ENCODE results near the gene OASL.

Gene OASL

DNA sequence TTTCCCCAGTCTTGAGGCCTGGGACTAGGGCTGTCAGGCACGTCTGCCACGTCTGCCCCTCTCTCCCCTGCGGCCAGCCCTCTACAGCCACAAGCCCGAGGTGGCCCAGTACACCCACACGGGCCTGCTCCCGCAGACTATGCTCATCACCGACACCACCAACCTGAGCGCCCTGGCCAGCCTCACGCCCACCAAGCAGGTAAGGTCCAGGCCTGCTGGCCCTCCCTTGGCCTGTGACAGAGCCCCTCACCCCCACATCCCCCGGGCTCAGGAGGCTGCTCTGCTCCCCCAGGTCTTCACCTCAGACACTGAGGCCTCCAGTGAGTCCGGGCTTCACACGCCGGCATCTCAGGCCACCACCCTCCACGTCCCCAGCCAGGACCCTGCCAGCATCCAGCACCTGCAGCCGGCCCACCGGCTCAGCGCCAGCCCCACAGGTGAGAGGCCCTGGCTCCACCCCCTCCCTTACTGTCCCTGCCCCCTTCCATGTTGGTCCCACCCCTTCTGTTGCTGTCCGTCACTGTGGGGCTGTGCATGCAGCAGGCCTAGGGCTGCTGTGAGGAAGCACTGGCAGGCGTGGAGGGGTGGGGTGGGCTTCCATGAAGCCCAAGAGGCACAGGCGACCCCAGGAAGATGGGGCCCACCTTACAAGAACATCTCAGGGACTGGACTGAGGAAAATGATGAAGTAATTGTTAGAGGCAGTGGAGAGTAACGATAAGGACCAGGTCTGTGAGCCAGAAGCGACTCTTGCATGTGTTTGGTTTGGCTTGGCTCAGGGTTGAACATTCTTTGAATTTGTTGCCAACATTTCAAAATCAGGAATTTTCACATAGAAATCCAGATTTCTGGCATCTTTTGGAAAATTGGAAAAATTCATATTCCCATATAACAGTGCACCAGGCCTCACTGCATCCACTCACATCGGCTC, 39.6 kb downstream of the OASL start:
- H3K4me1 ChIP-seq (ENCODE audit: control insufficient read depth in 2 of 2, insufficient read depth in 1 of 2, low read depth in 1 of 2, low read length in 2 of 2), result no peaks in the 10 kb centered on the region
- no CpG with 5 or more reads among the region's 23 CpGs for WGBS, 2 donors (ENCODE audit: extremely low coverage in 2 of 2, insufficient read length in 2 of 2, insufficient replicate concordance in 1 of 2)
- no peak for DNase-seq (ENCODE audit: low spot score)

DNA sequence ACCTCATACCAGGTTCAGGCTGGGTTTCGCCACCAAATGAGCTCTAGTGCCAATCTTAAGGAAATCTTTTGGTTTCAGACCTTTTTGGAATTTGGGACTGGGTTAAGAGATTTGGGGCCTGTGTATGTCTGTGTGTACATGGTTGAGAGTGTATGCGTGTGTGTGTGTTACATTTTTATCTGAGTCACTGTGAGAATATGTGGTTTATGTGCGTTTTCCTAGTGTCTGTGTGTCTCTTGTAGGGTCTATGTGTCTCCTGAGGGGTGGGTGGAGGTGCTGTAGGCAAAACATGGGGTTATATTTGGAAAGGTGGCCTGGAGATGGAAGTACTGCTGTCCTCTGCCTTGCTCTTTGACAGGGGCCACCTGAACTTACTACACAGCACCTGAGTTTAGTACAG, 40.6 kb downstream of the OASL start:
- WGBS, 2 donors (ENCODE audit: extremely low coverage in 2 of 2, insufficient read length in 2 of 2, insufficient replicate concordance in 1 of 2), result no CpG with 5 or more reads among the region's 3 CpGs

More for the DNA sequence above, 39.6 kb downstream of the OASL start:
- Histone ChIP-seq H4K8ac (ENCODE audit: low read depth, low read length) (no peak overlapping the region), H2BK120ac (ENCODE audit: low read depth, low read length) (no peak overlapping the region), H3K14ac (ENCODE audit: low read length) (no peak overlapping the region), H3K18ac (ENCODE audit: low read length) (peak overlapping the region; percentile 39), H3K27ac (replicated peaks; ENCODE audit: low read length) (no peak overlapping the region), H3K36me3 (replicated peaks in 1 of 2; ENCODE audit: control insufficient read depth in 2 of 2, insufficient read depth in 2 of 2, low read length in 2 of 2) (peaks cover 11 to 26% of the 10 kb centered on the region in 2 donors), H2BK12ac (ENCODE audit: low read length) (no peak overlapping the region), H3K9ac (ENCODE audit: low read depth, low read length, poor library complexity) (peak overlapping the region; percentile 30), H3K4me3 (ENCODE audit: low read length in 2 of 2) (no peak overlapping the region), H3K23ac (ENCODE audit: low read depth, low read length, poor library complexity) (peak overlapping the region; percentile 70), H3K4me2 (ENCODE audit: insufficient read depth, low read length, poor library complexity, severe bottlenecking) (no peak overlapping the region), H3K79me1 (ENCODE audit: low read depth, low read length) (no peaks in the 10 kb centered on the region), H2AK5ac (ENCODE audit: low read depth, low read length) (peak overlapping the region; percentile 12), H3K4ac (ENCODE audit: low read length) (no peak overlapping the region), H2BK15ac (ENCODE audit: low read length) (no peak overlapping the region), H2BK5ac (ENCODE audit: low read length) (no peak overlapping the region), H4K91ac (ENCODE audit: low read depth, low read length, poor library complexity) (no peak overlapping the region), H3K27me3 (ENCODE audit: control insufficient read depth in 3 of 3, insufficient read depth in 3 of 3, low read depth in 1 of 3, low read length in 3 of 3) (no peaks in the 10 kb centered on the region), H2AFZ (ENCODE audit: low read length) (no peak overlapping the region), H3K9me3 (replicated peaks in 1 of 2; ENCODE audit: control insufficient read depth in 2 of 2, insufficient read depth in 1 of 2, low read depth in 1 of 2, low read length in 2 of 2) (peaks cover 0 to 2% of the 10 kb centered on the region in 2 donors)

GRCh38 chr12:120997448-120997847, 41.6 kb downstream of the OASL start:
- peaks cover 0 to 6% of the 10 kb centered on the region in 2 donors for H3K36me3 ChIP-seq (replicated peaks in 1 of 2; ENCODE audit: control insufficient read depth in 2 of 2, insufficient read depth in 2 of 2, low read length in 2 of 2)
- H3K4ac ChIP-seq (ENCODE audit: low read length), result no peak overlapping the region
- H2AK5ac ChIP-seq (ENCODE audit: low read depth, low read length), result peak overlapping the region; percentile 67
- H3K14ac ChIP-seq (ENCODE audit: low read length), result no peak overlapping the region
- H3K4me1 ChIP-seq (ENCODE audit: control insufficient read depth in 2 of 2, insufficient read depth in 1 of 2, low read depth in 1 of 2, low read length in 2 of 2), result no peaks in the 10 kb centered on the region
- no CpG with 5 or more reads among the region's 9 CpGs for WGBS, 2 donors (ENCODE audit: extremely low coverage in 2 of 2, insufficient read length in 2 of 2, insufficient replicate concordance in 1 of 2)
- H2AFZ ChIP-seq (ENCODE audit: low read length), result no peak overlapping the region
- H2BK12ac ChIP-seq (ENCODE audit: low read length), result no peak overlapping the region
- H3K23ac ChIP-seq (ENCODE audit: low read depth, low read length, poor library complexity), result no peak overlapping the region
- H3K4me2 ChIP-seq (ENCODE audit: insufficient read depth, low read length, poor library complexity, severe bottlenecking), result no peak overlapping the region
- no peak for DNase-seq (ENCODE audit: low spot score)
- H3K27me3 ChIP-seq (ENCODE audit: control insufficient read depth in 3 of 3, insufficient read depth in 3 of 3, low read depth in 1 of 3, low read length in 3 of 3), result peaks cover 0 to 3% (median 0%) of the 10 kb centered on the region in 3 experiments
- no peak overlapping the region for H2BK15ac ChIP-seq (ENCODE audit: low read length)
- peak overlapping the region; percentile 85 for H4K91ac ChIP-seq (ENCODE audit: low read depth, low read length, poor library complexity)
- peak overlapping the region; percentile 35 for H3K18ac ChIP-seq (ENCODE audit: low read length)
- H3K27ac ChIP-seq (replicated peaks; ENCODE audit: low read length), result no peak overlapping the region
- H2BK120ac ChIP-seq (ENCODE audit: low read depth, low read length), result peak overlapping the region; percentile 22
- no peak overlapping the region for H3K9ac ChIP-seq (ENCODE audit: low read depth, low read length, poor library complexity)
- no peak overlapping the region for H3K4me3 ChIP-seq (ENCODE audit: low read length in 2 of 2)
- H3K79me1 ChIP-seq (ENCODE audit: low read depth, low read length), result no peaks in the 10 kb centered on the region
- peaks cover 0 to 2% of the 10 kb centered on the region in 2 donors for H3K9me3 ChIP-seq (replicated peaks in 1 of 2; ENCODE audit: control insufficient read depth in 2 of 2, insufficient read depth in 1 of 2, low read depth in 1 of 2, low read length in 2 of 2)
- no peak overlapping the region for H2BK5ac ChIP-seq (ENCODE audit: low read length)
- H4K8ac ChIP-seq (ENCODE audit: low read depth, low read length), result no peak overlapping the region

More for the DNA sequence above, 40.6 kb downstream of the OASL start:
- Histone ChIP-seq H2AK5ac (ENCODE audit: low read depth, low read length) (no peak overlapping the region), H3K4ac (ENCODE audit: low read length) (no peak overlapping the region), H3K23ac (ENCODE audit: low read depth, low read length, poor library complexity) (no peak overlapping the region), H3K4me3 (ENCODE audit: low read length in 2 of 2) (no peak overlapping the region), H2BK12ac (ENCODE audit: low read length) (no peak overlapping the region), H3K18ac (ENCODE audit: low read length) (no peak overlapping the region), H2BK120ac (ENCODE audit: low read depth, low read length) (no peak overlapping the region), H2AFZ (ENCODE audit: low read length) (no peak overlapping the region), H3K27me3 (ENCODE audit: control insufficient read depth in 3 of 3, insufficient read depth in 3 of 3, low read depth in 1 of 3, low read length in 3 of 3) (peaks cover 0 to 1% (median 0%) of the 10 kb centered on the region in 3 experiments), H3K27ac (replicated peaks; ENCODE audit: low read length) (no peak overlapping the region), H2BK5ac (ENCODE audit: low read length) (no peak overlapping the region), H3K9me3 (replicated peaks in 1 of 2; ENCODE audit: control insufficient read depth in 2 of 2, insufficient read depth in 1 of 2, low read depth in 1 of 2, low read length in 2 of 2) (peaks cover 0 to 2% of the 10 kb centered on the region in 2 donors), H3K4me2 (ENCODE audit: insufficient read depth, low read length, poor library complexity, severe bottlenecking) (no peak overlapping the region), H3K4me1 (ENCODE audit: control insufficient read depth in 2 of 2, insufficient read depth in 1 of 2, low read depth in 1 of 2, low read length in 2 of 2) (no peaks in the 10 kb centered on the region), H3K14ac (ENCODE audit: low read length) (no peak overlapping the region), H4K8ac (ENCODE audit: low read depth, low read length) (no peak overlapping the region), H3K9ac (ENCODE audit: low read depth, low read length, poor library complexity) (no peak overlapping the region), H3K79me1 (ENCODE audit: low read depth, low read length) (no peaks in the 10 kb centered on the region), H2BK15ac (ENCODE audit: low read length) (no peak overlapping the region), H3K36me3 (replicated peaks in 1 of 2; ENCODE audit: control insufficient read depth in 2 of 2, insufficient read depth in 2 of 2, low read length in 2 of 2) (peaks cover 2 to 16% of the 10 kb centered on the region in 2 donors), H4K91ac (ENCODE audit: low read depth, low read length, poor library complexity) (no peak overlapping the region)
- no peak for DNase-seq (ENCODE audit: low spot score)

DNA sequence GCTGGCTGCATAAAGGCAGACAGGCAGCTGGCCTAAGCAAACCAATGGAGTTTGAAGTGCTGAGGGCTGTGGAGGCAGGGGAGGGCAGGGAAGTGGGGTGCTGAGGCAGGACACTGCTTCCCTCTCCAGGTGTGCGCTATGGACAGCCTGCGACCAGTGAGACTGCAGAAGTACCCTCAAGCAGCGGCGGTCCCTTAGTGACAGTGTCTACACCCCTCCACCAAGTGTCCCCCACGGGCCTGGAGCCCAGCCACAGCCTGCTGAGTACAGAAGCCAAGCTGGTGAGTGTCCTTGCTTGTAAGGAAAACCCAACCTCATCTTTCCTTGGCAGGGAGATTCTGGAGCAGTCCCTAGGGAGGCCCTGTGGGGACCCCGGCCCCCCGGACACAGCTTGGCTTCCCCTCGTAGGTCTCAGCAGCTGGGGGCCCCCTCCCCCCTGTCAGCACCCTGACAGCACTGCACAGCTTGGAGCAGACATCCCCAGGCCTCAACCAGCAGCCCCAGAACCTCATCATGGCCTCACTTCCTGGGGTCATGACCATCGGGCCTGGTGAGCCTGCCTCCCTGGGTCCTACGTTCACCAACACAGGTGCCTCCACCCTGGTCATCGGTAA, 42.8 kb downstream of the OASL start:
- Histone ChIP-seq H3K9me3 (replicated peaks in 1 of 2; ENCODE audit: control insufficient read depth in 2 of 2, insufficient read depth in 1 of 2, low read depth in 1 of 2, low read length in 2 of 2) (peaks cover 0 to 2% of the 10 kb centered on the region in 2 donors), H3K27me3 (ENCODE audit: control insufficient read depth in 3 of 3, insufficient read depth in 3 of 3, low read depth in 1 of 3, low read length in 3 of 3) (peaks cover 0 to 3% (median 0%) of the 10 kb centered on the region in 3 experiments), H3K4me3 (ENCODE audit: low read length in 2 of 2) (peak overlapping the region in 1 of 2 donors; percentile 30), H3K27ac (replicated peaks; ENCODE audit: low read length) (no peak overlapping the region), H4K91ac (ENCODE audit: low read depth, low read length, poor library complexity) (no peak overlapping the region), H3K23ac (ENCODE audit: low read depth, low read length, poor library complexity) (peak overlapping the region; percentile 26), H2BK15ac (ENCODE audit: low read length) (no peak overlapping the region), H3K9ac (ENCODE audit: low read depth, low read length, poor library complexity) (peak overlapping the region; percentile 30), H2BK120ac (ENCODE audit: low read depth, low read length) (no peak overlapping the region), H3K14ac (ENCODE audit: low read length) (no peak overlapping the region), H2BK12ac (ENCODE audit: low read length) (no peak overlapping the region), H4K8ac (ENCODE audit: low read depth, low read length) (no peak overlapping the region), H2BK5ac (ENCODE audit: low read length) (no peak overlapping the region), H2AFZ (ENCODE audit: low read length) (no peak overlapping the region), H3K18ac (ENCODE audit: low read length) (no peak overlapping the region), H3K36me3 (replicated peaks in 1 of 2; ENCODE audit: control insufficient read depth in 2 of 2, insufficient read depth in 2 of 2, low read length in 2 of 2) (no peaks in the 10 kb centered on the region), H2AK5ac (ENCODE audit: low read depth, low read length) (peak overlapping the region; percentile 37), H3K4ac (ENCODE audit: low read length) (no peak overlapping the region), H3K79me1 (ENCODE audit: low read depth, low read length) (no peaks in the 10 kb centered on the region), H3K4me2 (ENCODE audit: insufficient read depth, low read length, poor library complexity, severe bottlenecking) (no peak overlapping the region), H3K4me1 (ENCODE audit: control insufficient read depth in 2 of 2, insufficient read depth in 1 of 2, low read depth in 1 of 2, low read length in 2 of 2) (no peaks in the 10 kb centered on the region)
- no peak for DNase-seq (ENCODE audit: low spot score)
- WGBS, 2 donors (ENCODE audit: extremely low coverage in 2 of 2, insufficient read length in 2 of 2, insufficient replicate concordance in 1 of 2), result no CpG with 5 or more reads among the region's 11 CpGs

Data from neuronal stem cell (in vitro differentiated cells).